Gastrocnemius medialis (tissue), 4 donors: ENCODE results near the gene CACNA1H.

ENCODE experiments used
- POLR2A ChIP-seq, 2 donors: fragments of 450-650 bp; IDR thresholded peaks; one replicate each; pipeline ENCODE4 v1.6.1; 2017; ENCODE audit warnings: antibody characterized with exemption in 2 of 2, mild to moderate bottlenecking in 2 of 2, moderate library complexity in 2 of 2
- TF ChIP-seq, protein P1 (sequence below), 5 experiments: fragments of 450-650 bp in 3 of 5; fragments of 200-600 bp in 2 of 5; sonication (generic) in 2 of 5; IDR thresholded peaks in 4 of 5; conservative IDR thresholded peaks in 1 of 5; 1 replicate in 4 of 5; 2 replicates in 1 of 5; pipeline ENCODE4 v1.5.1; 2016 to 2019; ENCODE audit warnings: antibody characterized with exemption in 5 of 5, mild to moderate bottlenecking in 3 of 5, moderate library complexity in 3 of 5

DNA sequence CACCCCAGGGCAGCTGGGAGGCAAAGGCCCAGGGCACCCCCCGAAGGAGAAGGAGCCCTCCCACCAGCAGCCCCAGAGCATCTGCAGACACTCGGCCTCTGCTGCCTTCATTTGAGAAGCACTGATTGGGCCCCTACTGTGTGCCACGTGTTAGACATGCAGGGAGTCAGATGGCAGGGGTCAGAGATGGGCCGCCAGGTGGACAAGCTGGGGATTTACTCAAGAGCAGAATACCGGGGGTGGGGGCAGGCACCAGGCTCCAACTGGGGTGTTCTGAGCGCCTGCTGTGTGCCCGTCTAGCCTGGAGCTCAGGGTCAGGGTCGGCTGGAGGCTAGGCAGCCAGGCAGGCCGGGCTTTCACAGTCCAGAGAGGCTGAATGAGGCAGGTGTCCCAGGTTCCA is 53.4 kb downstream of the CACNA1H start:
- TF ChIP-seq, protein P1, sequence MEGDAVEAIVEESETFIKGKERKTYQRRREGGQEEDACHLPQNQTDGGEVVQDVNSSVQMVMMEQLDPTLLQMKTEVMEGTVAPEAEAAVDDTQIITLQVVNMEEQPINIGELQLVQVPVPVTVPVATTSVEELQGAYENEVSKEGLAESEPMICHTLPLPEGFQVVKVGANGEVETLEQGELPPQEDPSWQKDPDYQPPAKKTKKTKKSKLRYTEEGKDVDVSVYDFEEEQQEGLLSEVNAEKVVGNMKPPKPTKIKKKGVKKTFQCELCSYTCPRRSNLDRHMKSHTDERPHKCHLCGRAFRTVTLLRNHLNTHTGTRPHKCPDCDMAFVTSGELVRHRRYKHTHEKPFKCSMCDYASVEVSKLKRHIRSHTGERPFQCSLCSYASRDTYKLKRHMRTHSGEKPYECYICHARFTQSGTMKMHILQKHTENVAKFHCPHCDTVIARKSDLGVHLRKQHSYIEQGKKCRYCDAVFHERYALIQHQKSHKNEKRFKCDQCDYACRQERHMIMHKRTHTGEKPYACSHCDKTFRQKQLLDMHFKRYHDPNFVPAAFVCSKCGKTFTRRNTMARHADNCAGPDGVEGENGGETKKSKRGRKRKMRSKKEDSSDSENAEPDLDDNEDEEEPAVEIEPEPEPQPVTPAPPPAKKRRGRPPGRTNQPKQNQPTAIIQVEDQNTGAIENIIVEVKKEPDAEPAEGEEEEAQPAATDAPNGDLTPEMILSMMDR (IDR thresholded peaks at IDR 0.05 in 4 of 5, conservative IDR thresholded peaks at IDR 0.05 in 1 of 5), result no peak
- no peak for TF ChIP-seq POLR2A (IDR thresholded peaks at IDR 0.05)
